HG02759 (cell line): ENCODE measurements around the gene BCAS3.
"Not testable (repeated sequence)": the region's sequence is repeated elsewhere in the genome, so short reads cannot be mapped to it uniquely, and the experiment has no call there.

Experiments used
- ATAC-seq: cut with Tn5 transposase; IDR thresholded peaks from one replicate; pipeline ENCODE4 v1.9.1; 2021; ENCODE audit warnings: mild to moderate bottlenecking, moderate library complexity; ENCODE audit not compliant: unreplicated experiment

Gene BCAS3

GRCh38 chr17:61426482-61427304, 749.0 kb downstream of the BCAS3 start:
- ATAC-seq, result no peak

DNA sequence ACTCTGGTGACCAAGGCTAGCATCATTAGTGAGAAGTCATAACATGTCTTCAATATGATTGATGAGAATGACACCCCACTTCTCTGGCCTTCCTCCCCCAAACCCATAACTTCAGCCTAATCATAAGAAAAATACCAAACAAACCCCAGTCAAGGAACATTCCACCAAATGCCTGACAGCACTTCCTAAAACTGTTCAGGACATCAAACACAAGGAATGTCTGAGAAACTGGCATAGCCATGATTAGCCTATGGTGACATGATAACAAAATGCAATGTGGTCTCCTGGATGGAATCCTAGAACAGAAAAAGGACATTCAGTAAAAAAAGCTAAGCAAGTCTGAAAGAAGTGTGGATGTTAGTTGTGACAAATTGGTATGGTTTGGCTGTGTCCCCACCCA, 749.9 kb downstream of the BCAS3 start:
- ATAC-seq, result no peak

- ATAC-seq, result no peak
Measured at GRCh38 chr17:61429274-61429673, 751.6 kb downstream of the BCAS3 start.

DNA sequence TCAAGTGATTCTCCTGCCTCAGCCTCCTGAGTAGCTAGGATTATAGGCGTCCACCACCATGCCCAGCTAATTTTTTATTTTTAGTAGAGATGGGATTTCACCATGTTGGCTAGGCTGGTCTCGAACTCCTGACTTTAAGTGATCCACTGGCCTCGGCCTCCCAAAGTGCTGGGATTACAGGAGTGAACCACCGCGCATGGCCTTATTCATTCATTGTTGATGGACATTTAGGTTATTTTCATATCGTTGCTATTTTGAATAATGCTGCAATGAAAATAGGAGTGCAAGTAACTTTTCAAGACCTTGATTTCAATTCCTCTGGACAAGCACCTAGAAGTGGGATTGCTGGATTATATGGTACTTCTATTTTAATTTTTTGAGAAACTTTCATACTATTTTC, 752.2 kb downstream of the BCAS3 start:
- ATAC-seq, result not testable (repeated sequence)

DNA sequence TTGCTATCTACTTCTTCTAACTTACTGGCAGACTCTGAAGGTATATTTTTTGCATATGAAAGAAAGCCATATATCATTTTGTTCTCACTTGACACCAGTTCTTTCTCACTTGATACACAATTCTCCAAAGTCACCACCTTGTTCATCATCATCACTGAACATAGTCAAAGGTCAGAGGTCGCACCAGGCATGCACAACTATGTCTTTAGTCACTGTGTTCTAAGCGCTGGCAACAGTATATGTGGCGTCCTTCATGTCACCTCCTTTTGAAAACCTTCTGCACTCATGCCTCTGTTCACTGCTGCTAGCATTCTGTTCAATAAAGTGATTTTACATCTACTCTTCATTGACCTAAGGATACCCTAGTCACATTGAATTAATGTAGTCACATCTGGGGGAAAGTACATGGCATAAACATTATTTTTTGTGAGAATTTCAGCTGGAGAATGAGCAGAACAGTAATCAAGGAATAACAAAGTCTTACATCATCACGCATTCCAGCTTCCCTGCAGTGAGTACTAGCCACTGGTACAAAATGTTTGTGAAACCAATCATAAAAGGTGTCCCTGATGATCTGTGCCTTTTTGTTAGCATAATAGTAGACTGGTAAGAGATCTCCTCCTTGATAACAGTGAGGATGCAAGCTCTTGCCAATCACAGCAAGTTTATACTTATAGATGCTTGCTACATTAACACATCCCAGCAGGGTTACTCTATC, 754.1 kb downstream of the BCAS3 start:
- no peak for ATAC-seq

DNA sequence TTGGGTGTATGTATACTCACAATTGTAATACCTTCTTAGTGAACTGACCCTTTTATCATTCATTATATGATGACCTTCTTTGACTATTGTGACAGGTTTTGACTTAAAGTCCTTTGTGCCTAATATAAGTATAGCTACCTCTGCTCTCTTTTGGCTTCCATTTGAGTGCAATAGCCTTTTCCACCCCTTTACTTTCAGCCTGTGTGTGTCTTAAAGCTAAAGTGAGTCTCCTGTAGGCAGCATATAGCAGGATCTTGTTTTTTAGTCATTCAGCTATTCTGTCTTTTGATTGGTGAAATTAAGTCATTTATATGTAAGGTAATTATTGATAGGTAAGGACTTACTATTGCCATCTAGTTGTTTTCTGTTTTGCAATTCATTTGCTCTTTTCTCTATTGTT, 758.6 kb downstream of the BCAS3 start:
- ATAC-seq, result no peak

DNA sequence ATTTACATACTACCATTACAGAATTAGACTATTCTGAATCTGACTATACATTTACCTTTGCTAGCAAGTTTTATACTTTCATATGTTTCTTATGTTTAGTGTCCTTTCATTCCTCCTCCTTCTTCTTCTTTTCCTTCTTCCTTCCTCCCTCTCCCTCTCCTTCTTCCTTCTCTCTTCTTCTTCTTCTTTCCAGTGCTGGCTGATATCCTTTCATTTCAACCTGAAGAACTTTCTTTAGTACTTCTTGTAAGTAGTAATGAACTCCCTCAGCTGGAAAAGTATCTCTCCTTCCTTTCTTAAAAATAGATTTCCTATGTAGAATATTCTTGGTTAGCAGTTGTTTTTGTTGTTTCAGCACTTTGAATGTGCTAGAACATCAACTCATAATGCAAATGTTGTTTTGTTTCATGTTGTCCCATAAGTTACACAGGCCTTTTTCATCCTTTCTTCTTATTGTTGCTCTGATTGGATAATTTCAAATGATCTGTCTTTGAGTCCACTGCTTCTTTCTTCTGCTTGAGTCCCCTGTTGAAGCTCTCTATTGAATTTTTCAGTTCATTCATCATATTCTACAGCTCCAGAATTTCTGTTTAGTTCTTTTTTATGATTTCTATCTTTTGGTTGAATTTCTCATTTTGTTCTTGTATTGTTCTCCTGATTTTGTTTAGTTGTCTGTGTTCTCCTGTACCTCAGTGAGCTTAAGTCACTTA, 759.5 kb downstream of the BCAS3 start:
- no peak for ATAC-seq

DNA sequence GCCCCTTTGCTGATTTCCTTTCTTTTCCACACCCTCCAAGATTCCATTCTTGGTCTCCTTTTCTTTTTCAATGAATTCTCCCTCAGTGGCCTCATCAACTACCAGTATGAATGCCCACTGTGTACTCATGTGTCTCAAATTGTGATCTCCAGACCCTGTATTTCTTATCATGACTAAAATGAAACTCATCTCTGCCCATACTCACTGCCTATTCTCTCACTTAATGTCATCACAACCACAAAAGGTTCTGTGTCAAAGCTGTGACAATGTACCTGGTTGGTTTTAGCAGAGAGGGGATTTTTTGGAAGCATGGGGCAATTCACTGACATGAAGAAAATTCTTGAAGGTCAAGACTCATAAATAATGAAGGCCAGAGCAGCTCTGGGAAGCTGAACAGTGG, 763.0 kb downstream of the BCAS3 start:
- peak; percentile 53 for ATAC-seq

GRCh38 chr17:61441507-61441906, 763.9 kb downstream of the BCAS3 start:
- ATAC-seq, result not testable (repeated sequence)

GRCh38 chr17:61442136-61442775, 764.6 kb downstream of the BCAS3 start:
- no peak for ATAC-seq
